ENCODE data around the gene KCNN3.

KCNN3 gene

DNA sequence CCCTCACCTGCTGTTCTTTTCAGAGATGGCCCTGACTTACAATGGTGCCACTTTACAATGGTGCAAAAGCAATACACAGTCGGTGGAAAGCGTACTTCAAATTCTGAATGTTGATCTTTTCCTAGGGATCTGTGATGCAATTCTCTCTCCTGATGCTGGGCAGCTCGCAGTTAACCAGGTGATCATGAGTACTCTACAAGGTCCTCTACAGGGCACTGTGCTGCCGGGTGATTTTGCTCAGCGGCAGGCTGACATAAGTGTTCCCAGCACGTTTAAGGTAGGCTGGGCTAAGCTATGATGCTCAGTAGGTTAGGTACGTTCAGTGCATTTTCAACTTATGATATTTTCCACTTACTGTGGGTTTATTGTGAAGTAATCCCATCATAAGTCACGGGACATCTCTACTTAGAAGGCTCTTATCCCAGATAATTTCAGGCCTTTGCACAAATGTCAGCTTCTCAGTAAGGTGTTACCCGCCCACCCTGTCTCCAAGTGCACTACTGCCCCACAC, 126.5 kb downstream of the KCNN3 start:
- Histone ChIP-seq H3K9me3 (no peaks in the 10 kb centered on the region), H3K27ac (no peak overlapping the region), H3K27me3 (peaks cover 7% of the 10 kb centered on the region), H3K4me1 (ENCODE audit: control insufficient read depth in 1 of 2, insufficient read depth in 1 of 2, low read depth in 1 of 2, low read length in 1 of 2) (peaks cover 15 to 17% of the 10 kb centered on the region in 2 experiments), H3K36me3 (no peaks in the 10 kb centered on the region), H3K4me3 (ENCODE audit: low read depth in 1 of 2, low read length in 1 of 2) (no peak overlapping the region)
- TF ChIP-seq, protein P1, sequence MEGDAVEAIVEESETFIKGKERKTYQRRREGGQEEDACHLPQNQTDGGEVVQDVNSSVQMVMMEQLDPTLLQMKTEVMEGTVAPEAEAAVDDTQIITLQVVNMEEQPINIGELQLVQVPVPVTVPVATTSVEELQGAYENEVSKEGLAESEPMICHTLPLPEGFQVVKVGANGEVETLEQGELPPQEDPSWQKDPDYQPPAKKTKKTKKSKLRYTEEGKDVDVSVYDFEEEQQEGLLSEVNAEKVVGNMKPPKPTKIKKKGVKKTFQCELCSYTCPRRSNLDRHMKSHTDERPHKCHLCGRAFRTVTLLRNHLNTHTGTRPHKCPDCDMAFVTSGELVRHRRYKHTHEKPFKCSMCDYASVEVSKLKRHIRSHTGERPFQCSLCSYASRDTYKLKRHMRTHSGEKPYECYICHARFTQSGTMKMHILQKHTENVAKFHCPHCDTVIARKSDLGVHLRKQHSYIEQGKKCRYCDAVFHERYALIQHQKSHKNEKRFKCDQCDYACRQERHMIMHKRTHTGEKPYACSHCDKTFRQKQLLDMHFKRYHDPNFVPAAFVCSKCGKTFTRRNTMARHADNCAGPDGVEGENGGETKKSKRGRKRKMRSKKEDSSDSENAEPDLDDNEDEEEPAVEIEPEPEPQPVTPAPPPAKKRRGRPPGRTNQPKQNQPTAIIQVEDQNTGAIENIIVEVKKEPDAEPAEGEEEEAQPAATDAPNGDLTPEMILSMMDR (IDR thresholded peaks at IDR 0.05), result no peak

DNA sequence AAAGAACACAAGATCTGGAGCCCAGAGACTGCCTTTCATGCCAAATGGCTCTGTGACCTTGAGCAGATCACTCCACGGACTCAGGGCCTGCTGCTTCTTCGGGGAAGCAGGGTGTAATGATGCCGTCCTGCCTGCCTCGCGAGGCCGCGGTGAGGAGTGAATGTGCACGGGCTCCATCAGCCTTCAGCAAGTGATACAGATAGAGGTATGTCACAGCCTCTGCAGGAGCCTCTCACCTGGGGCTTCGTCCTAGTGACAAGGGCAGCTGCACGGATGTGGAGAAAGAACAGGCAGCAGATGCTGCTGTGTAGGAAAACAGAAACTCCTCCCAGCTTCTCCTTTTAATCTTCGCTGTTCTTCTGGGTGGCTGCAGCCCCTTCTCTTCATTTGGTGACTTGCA, 127.5 kb downstream of the KCNN3 start:
- H3K27ac ChIP-seq, result no peak overlapping the region
- H3K9me3 ChIP-seq, result no peaks in the 10 kb centered on the region
- peaks cover 5 to 7% of the 10 kb centered on the region in 2 experiments for H3K4me1 ChIP-seq (ENCODE audit: control insufficient read depth in 1 of 2, insufficient read depth in 1 of 2, low read depth in 1 of 2, low read length in 1 of 2)
- TF ChIP-seq, protein P1 (IDR thresholded peaks at IDR 0.05), result no peak
- H3K4me3 ChIP-seq (ENCODE audit: low read depth in 1 of 2, low read length in 1 of 2), result no peak overlapping the region
- H3K36me3 ChIP-seq, result no peaks in the 10 kb centered on the region
- peaks cover 7% of the 10 kb centered on the region for H3K27me3 ChIP-seq

DNA sequence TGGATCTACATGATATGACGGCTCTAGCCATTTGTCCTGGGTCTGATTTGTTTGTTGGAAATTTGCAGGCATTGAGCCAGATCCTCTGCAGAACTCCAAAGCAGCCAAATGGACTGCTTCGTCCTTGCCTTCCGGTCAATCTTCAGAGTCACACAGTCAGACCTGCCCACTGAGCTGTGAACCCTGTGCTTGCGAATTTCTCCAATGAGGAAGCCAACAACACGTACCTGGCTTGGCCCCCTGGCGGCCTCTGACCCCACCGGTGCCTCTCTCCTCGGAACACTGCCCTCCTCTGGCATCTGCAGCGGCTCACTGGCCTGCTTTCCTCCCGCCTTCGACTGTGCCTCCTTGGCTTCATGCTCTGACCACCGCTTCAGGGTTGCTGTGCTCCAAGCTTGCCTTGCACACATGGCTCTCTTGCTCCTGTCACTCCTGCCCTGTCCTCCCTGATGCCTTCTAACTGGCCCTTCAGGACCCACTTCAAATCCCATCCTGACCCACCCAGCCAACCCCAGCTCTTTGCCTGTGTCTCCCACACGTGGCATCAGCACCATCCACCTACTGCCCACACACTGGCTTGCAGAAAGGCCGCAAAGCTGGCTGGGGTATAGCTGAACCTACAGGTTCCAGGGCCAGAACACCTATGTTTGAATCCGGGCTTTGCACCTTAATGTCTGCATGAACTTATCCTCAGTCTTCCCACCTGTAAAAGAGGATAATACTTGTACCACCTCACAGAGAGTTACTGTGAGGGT, 128.2 kb downstream of the KCNN3 start:
- H3K9me3 ChIP-seq, result no peaks in the 10 kb centered on the region
- H3K27ac ChIP-seq, result no peak overlapping the region
- no peak overlapping the region for H3K4me3 ChIP-seq (ENCODE audit: low read depth in 1 of 2, low read length in 1 of 2)
- TF ChIP-seq, protein P1 (IDR thresholded peaks at IDR 0.05), result no peak
- peaks cover 0 to under 1% of the 10 kb centered on the region in 2 experiments for H3K4me1 ChIP-seq (ENCODE audit: control insufficient read depth in 1 of 2, insufficient read depth in 1 of 2, low read depth in 1 of 2, low read length in 1 of 2)
- no peaks in the 10 kb centered on the region for H3K36me3 ChIP-seq
- H3K27me3 ChIP-seq, result peaks cover 4% of the 10 kb centered on the region

DNA sequence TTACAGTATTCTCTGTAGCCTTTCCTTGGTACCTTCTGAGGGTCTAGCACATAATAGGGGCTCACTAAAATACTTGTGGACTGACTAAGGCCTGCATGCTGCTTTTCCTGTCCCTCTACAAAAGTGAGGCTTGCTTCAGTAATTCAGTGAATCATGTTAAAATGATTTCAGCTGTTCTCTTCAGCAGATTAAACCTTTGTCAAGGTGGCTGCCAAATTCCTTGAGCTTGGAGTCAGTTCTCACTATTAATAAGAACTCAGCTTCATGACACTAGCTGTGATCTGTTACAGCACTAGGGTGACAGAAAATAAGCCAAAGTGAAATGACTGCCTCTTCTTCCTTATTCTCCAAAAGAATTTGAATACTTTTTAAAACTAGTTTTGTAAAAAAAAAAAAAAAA, 128.8 kb downstream of the KCNN3 start:
- TF ChIP-seq, protein P1 (IDR thresholded peaks at IDR 0.05), result no peak
- H3K4me3 ChIP-seq (ENCODE audit: low read depth in 1 of 2, low read length in 1 of 2), result no peak overlapping the region
- H3K9me3 ChIP-seq, result no peaks in the 10 kb centered on the region
- no peaks in the 10 kb centered on the region for H3K36me3 ChIP-seq
- H3K4me1 ChIP-seq (ENCODE audit: control insufficient read depth in 1 of 2, insufficient read depth in 1 of 2, low read depth in 1 of 2, low read length in 1 of 2), result no peaks in the 10 kb centered on the region
- H3K27me3 ChIP-seq, result no peaks in the 10 kb centered on the region
- H3K27ac ChIP-seq, result no peak overlapping the region

DNA sequence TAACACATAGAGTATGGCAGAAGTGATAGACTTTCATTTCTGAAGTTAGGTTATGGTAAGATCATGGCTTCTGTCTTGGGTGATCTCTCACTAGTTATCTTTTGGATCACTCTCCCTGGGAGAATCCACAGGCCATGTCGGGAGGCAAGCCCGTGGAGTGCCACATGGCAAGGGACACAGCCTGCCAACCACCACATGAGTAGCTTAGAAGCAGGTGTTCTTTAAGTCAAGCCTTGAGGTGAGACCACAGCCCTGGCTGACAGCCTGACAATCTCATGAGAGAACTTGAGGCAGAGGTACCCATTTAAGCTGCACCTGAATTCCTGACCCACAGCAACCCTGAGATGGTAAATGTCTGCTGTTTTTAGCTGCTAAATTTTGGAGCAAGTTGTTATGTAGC, 130.4 kb downstream of the KCNN3 start:
- Histone ChIP-seq H3K4me3 (ENCODE audit: low read depth in 1 of 2, low read length in 1 of 2) (no peak overlapping the region), H3K27me3 (no peaks in the 10 kb centered on the region), H3K27ac (no peak overlapping the region), H3K9me3 (no peaks in the 10 kb centered on the region), H3K36me3 (no peaks in the 10 kb centered on the region), H3K4me1 (ENCODE audit: control insufficient read depth in 1 of 2, insufficient read depth in 1 of 2, low read depth in 1 of 2, low read length in 1 of 2) (peaks cover 7 to 8% of the 10 kb centered on the region in 2 experiments)
- TF ChIP-seq, protein P1 (IDR thresholded peaks at IDR 0.05), result no peak
